GM21447 (cell line): ENCODE data around the gene CCDC89.

Source experiments
- ATAC-seq: cut with Tn5 transposase; IDR thresholded peaks from one replicate; pipeline ENCODE4 v1.9.1; 2021; ENCODE audit not compliant: unreplicated experiment

Gene CCDC89

DNA sequence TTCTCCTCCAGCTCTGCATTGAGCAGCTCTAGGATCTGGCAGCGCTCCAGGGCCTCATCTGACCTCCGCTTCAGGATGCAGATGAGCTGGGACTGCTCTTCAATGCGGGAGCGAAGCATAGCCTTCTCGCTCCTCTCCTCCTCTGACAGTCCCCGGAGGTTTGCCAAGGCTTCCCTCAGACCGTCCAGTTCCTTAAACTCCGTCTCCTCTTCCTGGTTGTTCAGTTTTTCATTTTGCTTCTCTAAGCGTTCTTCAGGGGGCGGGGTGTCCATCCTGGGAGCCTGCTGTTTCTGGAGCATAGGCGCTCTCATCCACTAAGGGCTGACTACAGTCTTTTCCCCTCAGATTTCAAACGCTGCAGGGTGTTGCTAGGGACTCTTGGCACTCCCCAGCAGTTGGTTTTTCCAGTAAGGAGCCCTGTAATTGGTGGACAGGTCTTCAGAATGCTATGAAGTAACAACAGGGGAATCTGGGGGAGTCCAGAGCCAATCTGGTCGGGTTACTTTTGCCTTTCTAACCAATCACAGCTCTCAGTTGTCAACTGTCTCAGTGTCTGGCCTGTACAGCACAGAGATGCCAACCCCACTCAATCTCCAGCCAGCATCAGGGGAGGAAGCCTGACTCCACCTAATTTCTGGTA, at the start of gene CCDC89:
TSS of gene CCDC89 (minus strand) at position 376 of the 640 bp plus-strand sequence. CDS start at position 311, 65 bp downstream.
- ATAC-seq: no peak

DNA sequence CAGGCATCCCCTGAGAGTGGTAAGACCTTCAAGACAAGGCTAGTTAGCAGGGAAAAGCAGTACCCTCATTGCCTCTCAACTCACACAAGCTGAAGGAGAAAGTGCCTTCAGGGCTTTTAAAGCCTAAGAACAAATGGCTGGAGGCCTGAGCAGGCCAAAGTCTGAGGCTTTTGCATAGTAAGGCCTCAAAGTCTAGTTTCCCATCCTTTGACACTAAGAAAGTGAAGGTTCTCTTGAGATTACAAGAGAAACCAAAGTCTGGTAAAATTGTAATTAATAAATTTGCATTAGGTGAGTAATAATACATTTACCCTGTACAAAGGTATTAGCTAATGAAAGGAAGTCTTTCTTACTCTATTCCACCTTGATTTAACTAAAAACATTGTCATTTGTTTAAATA, 47.0 kb upstream of the CCDC89 start:
- ATAC-seq: no peak

DNA sequence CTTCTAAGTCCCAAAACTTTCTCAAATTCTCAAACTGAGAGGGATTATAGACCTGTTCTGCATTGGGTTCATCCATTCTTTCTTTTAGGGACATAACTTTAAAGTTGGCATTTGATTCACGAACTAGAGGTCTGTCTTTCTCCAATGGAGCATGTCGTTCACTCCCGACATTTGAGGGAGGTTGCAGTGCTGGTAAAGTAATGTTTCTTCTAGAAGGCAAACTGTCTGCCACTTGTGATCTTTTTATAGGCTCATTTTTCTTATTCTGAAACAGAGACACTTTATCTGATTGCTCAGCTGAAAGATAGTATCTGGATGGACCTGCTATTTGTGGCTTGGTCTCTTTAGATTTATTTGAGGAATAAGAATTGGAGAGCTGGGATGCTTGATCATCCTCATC, 40.4 kb upstream of the CCDC89 start:
- no peak for ATAC-seq

DNA sequence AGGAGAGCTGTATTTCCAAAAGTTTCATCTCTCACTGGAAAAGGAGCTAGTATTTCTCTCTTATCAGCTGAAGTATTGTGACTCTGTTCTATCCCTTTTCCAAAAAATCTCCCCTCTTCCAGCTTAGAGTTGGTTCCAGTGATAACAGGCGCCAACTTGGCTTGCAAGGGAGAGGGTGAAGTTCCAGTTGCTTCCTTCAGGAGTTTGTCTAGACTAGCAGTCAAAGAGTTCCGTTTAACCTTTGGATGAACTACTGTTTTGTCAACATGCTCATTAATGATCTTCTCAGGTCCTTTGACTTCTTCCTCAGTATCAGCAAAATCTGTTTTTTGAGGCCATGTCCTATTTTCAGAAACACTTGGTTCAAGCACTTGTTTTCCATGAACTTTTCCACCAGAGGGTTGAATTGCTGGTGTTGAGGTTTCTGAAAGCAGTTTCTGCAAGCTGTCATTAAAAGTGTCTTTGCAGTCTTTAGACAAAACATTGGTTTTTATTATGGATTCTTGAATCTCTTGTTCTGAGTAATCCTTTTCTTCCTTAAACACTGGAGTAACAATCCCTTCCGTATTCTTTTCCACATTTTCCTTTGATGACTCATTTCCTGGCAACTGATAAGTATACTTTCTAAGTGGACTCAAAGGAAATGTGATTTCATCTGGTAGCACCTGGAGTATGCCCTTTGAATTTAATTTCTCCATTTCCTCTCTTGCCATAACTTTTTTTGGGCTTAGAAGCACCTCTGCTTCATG, 39.7 kb upstream of the CCDC89 start:
- no peak for ATAC-seq

DNA sequence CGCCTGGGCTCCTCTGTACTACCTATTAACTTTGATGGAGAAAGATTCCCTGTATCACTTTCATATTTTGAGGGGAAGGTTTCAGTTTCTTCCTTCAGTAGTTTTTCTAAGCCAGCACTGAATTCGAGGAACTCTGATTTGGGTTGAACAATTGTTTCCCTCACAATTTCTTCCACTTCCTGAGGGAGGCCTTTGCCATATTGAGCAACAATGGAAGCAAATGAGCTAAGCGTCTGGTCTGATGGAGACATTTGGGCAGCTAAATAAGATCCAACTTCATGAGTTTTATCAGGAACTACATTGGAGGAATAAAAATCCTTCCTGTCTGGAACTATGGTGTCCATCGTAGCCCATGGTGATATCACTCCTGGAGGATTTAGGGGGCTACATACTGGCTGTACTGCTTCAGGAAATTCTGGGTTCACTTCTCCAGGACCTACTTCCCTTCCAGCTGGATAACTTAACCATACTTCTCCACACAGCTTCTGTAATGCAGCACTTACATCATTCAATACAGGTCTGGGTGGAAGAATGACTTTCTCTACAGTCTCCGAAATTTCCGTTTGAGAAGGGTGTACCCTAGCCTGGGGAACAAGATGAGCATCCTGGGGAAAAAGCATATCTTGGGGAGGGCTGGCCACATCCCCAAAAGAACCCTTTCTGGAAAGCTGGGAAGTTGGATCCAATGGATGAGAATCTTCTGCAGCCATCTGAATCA, 38.9 kb upstream of the CCDC89 start:
- ATAC-seq: no peak

DNA sequence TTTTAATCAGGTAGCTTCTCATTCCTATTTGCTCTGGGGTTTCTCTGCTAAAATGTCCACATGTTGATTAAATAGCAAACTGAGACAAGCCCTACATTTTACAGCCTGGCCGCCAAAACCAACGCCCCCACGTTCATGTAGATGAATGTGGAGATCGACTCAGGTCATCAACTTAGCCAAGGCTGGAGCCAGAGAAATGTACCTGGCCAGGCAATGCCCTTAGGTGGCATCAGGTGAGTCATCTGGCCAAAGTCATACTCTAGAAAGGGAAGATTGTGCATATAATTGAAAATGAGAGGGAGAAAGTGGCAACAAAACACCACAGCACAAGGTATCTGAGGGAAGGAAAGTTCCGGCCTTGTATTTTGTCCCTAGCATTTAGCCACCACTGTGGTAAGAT, 37.1 kb upstream of the CCDC89 start:
- ATAC-seq: no peak

DNA sequence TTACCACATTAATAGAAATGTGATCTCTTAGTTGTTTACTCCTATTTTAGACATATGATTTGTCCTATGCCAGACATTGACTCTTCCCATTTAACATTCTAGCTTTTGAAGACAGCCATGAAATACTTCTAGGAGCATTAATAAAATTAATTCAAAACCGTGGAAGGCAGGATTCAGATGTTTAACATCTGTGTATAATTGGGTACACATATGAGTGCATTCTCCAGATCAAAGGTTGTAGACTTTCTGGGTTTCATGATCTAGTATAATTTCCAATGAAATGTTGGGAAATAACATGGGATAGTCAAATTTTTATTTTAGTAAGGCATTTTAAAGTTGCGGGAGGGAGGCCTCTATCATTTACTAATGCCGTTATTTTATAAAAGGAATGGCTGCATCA, 35.2 kb upstream of the CCDC89 start:
- ATAC-seq: no peak

DNA sequence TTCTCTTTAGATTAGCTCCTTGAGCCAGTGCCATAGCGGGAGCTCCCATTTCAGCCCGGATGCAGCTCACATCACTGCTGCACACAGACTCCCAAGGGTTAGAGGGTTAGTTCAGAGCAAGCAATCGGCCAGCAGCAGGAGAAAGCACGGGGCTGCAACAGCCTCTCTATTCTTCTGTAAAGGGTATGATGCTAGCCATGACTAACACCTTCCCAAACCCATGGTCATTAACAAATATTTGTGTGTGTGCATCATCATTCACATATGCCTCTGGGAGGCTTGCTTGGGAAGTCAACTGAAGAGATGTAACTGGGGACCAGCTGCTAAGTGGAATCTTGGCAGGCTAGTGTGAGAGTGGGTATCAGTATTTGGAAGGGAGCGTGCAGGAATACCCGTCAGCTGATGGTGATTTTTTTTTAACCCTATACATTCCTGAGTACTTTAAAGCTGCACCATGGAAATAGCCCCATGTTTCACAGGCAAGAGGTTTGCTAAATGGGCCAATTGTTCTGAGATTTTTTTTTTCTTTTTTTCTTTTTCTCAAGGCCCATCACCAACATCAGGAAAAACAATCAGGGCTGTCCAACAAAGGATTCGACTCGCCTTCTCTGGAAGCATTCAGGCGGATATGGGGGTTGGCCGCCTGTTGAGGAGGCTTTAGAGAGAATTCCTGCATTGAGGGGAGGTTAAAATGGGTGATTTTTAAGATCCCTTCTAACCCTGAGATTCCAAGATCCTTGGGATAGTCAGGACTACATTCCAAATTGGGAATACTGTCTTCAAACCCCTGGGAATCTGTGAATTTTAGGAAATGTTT, 33.2 kb upstream of the CCDC89 start:
- no peak for ATAC-seq

DNA sequence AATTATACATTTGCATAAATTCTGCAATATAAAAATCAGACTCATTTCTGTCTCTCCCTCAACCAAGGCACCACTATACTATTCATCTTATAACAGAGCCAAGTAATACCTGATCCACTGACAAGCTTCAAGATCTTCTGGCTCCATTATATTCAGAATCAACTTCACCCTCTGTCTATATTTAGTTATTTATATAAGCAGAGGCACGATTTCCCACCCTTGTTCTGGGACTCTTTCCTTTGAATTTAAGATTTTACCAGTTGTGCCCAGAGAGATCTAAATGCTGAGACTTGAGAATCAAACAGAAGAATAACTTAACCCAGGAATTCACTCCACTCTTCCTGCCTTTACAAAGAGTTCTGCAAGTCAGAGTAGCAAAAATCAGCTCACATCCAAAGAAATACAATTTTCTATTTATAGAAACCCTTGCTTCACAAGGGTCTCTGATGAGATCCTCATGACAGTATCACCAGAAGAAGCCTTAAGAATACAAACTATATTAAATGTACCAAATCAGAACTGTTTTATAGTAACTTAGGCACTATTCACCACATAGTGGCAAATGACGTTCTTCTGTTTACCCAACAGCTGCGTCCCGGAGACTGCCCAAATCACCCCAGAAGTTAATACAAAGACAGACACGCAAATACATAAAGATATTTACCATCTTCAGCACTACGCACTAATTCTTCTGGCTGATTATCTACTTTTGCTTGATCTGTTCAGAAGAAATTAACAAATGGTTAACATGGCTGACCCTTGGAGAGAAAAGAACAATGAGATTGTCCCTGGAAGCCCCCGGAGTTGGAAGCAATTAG, 32.3 kb upstream of the CCDC89 start:
- ATAC-seq: no peak

DNA sequence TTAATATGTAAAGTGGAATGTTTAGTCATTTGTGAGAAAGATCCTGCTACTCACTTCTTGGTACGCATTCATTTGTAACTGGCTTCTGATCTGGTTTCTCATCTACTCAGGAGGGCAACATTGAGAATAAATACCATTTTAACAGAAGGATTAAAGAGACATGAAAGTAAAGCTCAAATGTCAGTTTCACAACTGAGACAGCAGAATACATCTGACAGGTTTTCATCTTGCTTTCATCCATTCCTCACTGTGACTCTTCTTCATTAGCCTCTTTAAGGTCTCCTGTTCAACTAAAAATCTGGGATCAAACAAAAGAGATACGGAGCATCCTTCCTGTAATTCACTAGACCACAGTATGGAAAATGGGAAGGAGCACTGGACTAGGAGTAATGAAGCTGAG, 31.4 kb upstream of the CCDC89 start:
- no peak for ATAC-seq

DNA sequence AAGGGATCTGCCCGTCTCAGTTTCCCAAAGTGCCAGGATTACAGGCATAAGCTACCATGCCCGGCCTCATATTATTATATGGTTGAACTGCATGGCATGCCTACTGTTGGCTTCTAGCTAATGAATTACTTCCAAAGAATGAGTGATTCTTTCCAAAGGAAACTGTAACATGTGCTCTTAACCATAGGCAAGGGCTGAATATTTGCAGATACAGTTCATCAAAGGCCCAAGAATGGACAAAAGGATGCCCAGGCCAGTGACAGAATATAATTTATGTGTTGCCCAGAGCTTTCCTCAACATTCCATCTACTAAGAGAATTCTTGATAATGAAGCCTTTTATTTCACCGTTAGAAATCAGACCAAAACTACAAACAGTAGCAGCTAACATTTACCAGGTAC, 27.0 kb upstream of the CCDC89 start:
- no peak for ATAC-seq

DNA sequence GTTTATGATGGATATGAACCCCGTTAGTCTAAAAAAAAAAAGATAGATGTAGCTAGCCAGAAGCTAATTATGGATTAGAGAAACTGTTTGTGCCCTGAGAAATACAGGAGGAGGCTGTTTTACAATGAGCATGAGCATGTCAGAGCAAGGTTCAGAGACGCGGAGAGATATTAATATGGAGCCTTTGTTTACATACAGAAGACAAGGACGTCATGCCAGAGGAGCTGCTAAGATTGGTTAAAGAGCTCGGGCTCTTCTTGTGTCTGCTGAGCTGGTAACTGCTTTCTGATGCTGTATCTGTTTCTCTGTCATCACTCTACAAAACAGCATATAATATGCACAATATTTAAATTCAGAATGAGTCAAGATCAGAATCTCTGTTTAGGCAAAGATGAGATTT, 24.9 kb upstream of the CCDC89 start:
- no peak for ATAC-seq

DNA sequence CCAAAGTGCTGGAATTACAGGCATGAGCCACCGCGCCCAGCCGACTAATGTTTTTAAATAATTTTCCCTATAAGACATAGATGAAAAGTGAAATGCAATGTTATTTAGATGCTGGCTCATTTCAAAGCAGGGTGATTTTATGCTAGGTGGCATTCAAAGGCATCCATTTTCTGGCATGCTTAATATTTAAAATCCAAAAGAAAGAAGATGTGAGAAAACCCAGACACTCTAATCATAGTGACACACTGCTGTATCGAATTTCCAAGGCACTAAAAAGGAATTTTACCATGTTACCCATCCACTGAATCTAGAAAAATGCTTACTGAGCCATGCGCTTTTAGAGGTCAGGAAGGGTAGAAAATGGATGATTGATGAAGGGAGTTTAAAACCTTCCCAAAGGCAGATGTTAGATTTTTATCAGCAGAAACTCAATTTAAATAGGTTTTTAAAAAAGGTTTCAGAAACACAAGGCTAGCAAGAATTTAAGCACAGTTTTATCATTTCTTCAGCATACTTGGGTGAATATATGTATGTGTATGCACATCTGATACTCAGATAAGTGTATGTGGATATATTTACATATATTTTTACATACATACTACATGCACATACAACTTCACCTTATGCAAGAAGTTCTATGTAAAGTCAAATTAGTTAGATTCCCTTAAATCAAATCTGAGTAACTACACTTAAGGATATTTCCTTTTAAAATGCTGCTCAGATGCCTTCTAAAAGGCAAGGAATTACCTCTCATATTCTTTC, 24.1 kb upstream of the CCDC89 start:
- ATAC-seq: no peak

DNA sequence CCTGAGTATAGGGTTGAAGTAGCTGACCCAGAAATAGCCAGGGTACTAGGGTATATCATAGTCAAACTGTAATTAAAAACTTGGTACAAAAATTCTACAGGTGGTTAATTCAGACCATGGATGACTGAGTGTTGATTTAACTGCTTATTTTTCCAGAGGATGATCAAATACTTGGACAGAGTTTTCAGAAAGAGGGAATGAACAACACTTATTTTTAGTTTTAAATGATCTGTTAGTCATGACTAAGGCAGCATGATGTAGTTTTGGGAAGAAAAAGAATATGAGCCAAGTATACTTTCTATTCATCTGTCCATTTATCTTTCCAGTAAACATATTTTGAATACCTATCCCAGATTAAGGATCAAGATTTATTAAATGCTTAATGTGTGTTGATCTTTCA, 19.8 kb upstream of the CCDC89 start:
- no peak for ATAC-seq

DNA sequence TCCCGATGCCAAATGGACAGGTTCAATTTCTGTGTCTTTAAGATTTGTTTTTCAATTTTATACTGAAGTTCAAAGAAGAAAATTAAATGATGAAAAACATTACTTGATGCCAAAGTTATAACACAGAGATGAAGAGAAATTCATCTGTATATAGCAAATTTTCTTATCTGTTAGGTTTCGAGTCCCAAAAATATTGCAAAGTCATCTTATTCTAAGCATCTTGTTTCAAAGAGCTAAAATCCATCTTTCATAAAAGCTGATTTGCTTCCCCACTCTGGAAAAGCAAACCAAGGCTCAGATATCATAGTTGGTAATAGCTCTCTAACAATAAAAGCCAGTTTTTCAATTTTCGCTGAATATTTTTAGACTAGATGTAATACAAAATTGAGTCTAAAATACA, 19.0 kb upstream of the CCDC89 start:
- no peak for ATAC-seq

DNA sequence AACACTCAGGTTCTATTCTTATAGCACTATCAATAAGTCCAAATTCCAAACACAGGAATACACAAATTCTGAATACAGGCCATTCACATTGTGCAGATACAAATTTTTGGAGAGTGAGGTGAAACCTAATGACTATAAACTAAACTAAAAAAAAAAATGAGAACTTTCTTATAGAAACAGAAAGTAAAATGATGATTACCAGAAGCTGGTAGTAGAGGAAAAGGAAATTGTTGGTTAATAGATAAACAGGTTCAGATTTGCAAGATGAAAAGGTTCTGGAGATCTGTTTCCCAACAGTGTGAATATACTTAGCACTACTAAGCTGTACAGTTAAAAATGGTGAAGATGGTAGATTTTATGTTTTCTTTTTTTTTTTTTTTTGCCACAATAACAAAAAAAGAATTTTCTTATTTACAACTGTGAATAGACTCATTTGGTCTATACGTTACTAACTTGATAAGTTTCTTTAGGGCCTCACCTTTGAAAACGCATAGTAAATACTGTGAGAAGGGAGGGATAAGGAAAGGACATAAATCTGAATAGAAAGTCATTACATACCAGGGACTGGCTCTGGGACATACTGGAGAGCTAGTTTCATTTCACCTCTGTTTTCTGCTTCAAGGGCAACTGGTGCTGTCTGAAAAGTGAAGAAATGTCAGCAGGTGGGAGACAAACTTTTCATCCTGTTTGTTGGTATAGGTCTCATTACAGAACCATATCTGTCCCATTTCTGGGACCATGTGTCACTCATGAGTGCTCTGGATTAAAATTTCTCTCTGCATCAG, 14.2 kb upstream of the CCDC89 start:
- peak; percentile 91 for ATAC-seq

DNA sequence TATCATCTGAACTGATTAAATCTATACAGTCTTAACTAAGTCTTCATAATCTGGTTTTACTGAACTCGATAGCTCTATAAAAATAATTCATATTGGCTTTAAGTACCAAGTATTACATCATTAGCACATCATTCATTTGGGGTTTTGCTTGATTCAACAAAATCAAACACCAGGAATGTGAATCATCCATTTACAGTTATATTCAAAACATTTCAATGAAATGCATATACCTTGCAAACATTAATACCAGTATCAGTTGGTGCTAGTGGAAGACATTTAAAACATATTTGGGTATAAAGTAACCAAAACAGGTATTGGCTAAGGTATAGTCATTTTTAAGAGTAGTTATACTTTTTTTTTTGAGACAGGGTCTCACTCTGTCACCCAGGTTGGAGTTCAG, 12.2 kb upstream of the CCDC89 start:
- no peak for ATAC-seq

DNA sequence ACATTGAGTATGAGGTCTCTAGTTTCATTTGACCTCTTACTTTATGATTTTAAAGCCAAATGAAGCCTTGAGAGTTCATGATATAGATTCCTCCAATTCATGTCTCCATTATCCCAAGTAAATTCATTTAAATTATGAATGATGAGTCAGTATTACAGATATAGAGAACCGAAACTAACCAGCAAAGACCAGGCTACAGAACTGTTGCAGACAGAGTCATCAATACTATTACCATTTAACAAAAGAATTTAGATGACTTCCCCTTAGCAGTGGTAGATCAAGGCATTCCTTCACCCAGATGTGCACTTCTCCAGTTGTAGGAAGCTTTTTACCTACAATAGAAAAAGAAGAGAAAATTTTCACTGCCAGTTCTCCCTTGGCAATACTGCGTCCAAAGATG, 11.8 kb upstream of the CCDC89 start:
- ATAC-seq: no peak

DNA sequence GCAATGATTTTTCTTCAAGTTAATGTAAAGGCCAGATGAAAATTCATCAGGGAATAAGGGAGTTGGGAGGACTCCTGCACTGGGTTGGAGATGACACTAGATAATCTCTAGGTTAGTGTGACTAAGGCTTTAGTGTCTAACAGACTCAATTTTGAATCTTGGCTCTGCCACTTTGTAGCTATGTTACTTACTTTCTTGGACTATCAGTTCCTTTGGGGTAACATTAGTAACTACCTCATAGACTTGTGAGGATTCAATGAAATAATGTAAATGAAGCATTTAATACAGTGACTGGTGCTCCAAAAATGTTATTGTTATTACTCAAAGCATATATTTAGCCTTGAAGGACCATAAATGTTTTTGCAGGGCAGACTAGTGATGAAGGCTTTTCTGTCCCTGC, 9.6 kb upstream of the CCDC89 start:
- no peak for ATAC-seq
